ENCODE results near the gene SLC6A8. TPM values are rescaled to one million over a fixed set of nuclear protein-coding genes. Genes with fewer than 3 reads are reported as not detected.

SLC6A8 gene
- total and polyA plus RNA-seq, 2 donors (not counting 3 experiments of a cell fraction or from before 2014, with no cell fraction given), result 22.7 to 23.6 TPM

- no peaks in the 10 kb centered on the region for H3K36me3 ChIP-seq (ENCODE audit: control insufficient read depth in 2 of 2, extremely low read depth in 1 of 2, insufficient read depth in 2 of 2, low read length in 2 of 2)
- no peak overlapping the region for H3K4me3 ChIP-seq (replicated peaks in 1 of 3; ENCODE audit: insufficient read depth in 1 of 3, low read depth in 1 of 3, low read length in 3 of 3)
- no TSS peak for BruUV-seq (replicated peaks)
- no peaks in the 10 kb centered on the region for H3K9me1 ChIP-seq (replicated peaks; ENCODE audit: control insufficient read depth, extremely low read depth, insufficient read depth, low read length)
- FAIRE-seq (no peak), DNase-seq (ENCODE audit: low read depth, low spot score) (no peak)
- POLR2A ChIA-PET, result no interaction called here
- no peaks in the 10 kb centered on the region for H3K9me3 ChIP-seq (replicated peaks; ENCODE audit: control insufficient read depth, insufficient read depth, low read length)
- CTCF ChIA-PET, result no interaction called here
- H3K9ac ChIP-seq (replicated peaks; ENCODE audit: extremely low read depth, insufficient read depth, low read length), result no peak overlapping the region
- no peak overlapping the region for H2AFZ ChIP-seq (ENCODE audit: low read depth, low read length)
- intact Hi-C loops (cut with micrococcal nuclease) (no loop called here), dilution Hi-C loops (cut with MboI; ENCODE audit: extremely low pct_ligation_motif_present, low sequenced_read_pairs) (no loop called here)
- H3K4me1 ChIP-seq (ENCODE audit: control insufficient read depth, extremely low read depth, insufficient read depth, low read length), result peaks cover 4% of the 10 kb centered on the region
- no peaks in the 10 kb centered on the region for H4K20me1 ChIP-seq (replicated peaks; ENCODE audit: control insufficient read depth, extremely low read depth, insufficient read depth, low read length)
- TF ChIP-seq POLR2AphosphoS5 (IDR thresholded peaks at IDR 0.05; ENCODE audit: insufficient read depth, low read depth, low read length), result no peak
- no peak for TF ChIP-seq EZH2 (IDR thresholded peaks at IDR 0.05; ENCODE audit: borderline replicate concordance, low read depth, low read length, severe bottlenecking)
- no peak for TF ChIP-seq MYC (IDR thresholded peaks at IDR 0.05; ENCODE audit: low read depth, low read length)
- no peak for TF ChIP-seq GATA2 (IDR thresholded peaks at IDR 0.05; ENCODE audit: insufficient read depth, insufficient read length, low read depth, low read length)
- TF ChIP-seq, protein P1, sequence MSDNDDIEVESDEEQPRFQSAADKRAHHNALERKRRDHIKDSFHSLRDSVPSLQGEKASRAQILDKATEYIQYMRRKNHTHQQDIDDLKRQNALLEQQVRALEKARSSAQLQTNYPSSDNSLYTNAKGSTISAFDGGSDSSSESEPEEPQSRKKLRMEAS (IDR thresholded peaks at IDR 0.05; ENCODE audit: insufficient read depth, insufficient read length), result no peak
- TF ChIP-seq FOS (IDR thresholded peaks at IDR 0.05; ENCODE audit: borderline replicate concordance, insufficient read depth, low read length), result no peak
- no peak for TF ChIP-seq CTCF (IDR thresholded peaks at IDR 0.05; ENCODE audit: extremely low read depth in 1 of 2, insufficient read depth in 1 of 2, low read depth in 1 of 2, low read length in 2 of 2)
- TF ChIP-seq JUN (IDR thresholded peaks at IDR 0.05; ENCODE audit: borderline replicate concordance, insufficient read depth, insufficient read length, low read depth), result no peak
- TF ChIP-seq POLR2A (IDR thresholded peaks at IDR 0.05; ENCODE audit: low read depth, low read length), result no peak
- H3K27ac ChIP-seq (ENCODE audit: insufficient read depth, low read depth, low read length), result no peak overlapping the region
- H3K79me2 ChIP-seq (ENCODE audit: control insufficient read depth, insufficient read depth, low read length), result no peaks in the 10 kb centered on the region
- no peaks in the 10 kb centered on the region for H3K27me3 ChIP-seq (ENCODE audit: control insufficient read depth in 2 of 2, insufficient read depth in 2 of 2, low read length in 2 of 2)
- H3K4me2 ChIP-seq (ENCODE audit: insufficient read depth, low read length), result no peak overlapping the region
These were observed 4.3 kb downstream of the SLC6A8 start for GRCh38 chrX:153692003-153692402.
